Stromal cell of bone marrow (primary cell): Measurements from ENCODE around the gene ROR1.
A peak's percentile ranks its signal among the peaks of the same experiment; 100 is the strongest.

Experiments
- DNase-seq: peaks from one replicate; pipeline ENCODE4 v3.0.0-alpha.2; 2012; ENCODE audit warnings: low read depth

The ROR1 gene

DNA sequence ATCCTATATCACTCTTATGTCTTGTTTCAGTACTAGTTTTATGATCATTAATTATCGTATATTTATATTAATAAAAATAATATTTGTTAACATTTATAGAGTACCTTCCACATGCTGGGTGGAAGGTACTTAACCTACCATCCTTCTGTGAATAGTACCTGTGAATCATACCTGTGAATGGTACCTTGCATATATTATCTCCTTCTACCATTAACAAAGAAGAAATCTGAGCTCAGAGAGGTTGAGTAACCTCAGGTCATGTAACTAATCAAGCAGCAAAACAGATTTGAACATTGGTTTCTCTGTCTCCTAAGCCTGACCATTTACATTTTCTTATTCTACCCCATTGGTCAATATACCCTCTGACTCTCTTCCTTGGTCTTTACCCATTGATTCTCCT is 255.2 kb downstream of the ROR1 start:
- DNase-seq, result no peak

DNA sequence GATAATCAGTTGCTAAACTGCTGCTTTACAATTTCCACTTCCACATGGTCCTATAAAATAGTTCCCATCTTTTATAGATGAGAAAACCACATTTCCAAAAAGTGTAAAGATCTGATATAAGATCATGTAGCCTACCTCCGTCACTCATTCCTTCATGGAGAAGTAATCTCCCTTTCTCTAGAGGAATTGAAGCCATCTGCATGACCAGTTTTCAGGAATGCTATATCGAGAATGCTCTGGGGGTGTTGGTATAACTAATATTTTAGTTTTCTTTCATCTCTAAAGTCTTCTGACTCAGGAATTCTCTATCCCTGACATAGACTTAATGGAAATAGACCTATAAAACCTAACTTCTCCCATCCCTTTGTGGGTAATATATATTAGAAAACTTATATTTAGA is 256.6 kb downstream of the ROR1 start:
- DNase-seq, result no peak

DNA sequence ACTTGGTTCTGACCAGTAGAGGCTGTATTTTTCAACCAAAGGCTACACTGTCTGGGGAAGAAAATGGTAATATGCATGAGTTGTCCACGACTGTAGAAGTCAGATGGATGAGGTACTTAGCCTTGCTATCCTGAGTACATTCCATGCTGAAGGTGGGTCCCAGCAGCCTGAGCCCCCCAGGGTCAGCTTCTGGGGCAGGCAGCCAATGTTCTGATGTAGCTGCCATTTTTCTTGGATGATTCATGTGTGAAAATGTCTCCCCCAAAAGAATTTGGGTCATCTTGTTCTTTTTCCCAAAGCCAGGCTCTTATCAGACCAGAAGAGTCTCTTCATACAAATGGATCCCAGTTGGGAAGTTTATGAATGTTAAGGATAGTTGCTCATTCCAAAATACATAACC is 257.4 kb downstream of the ROR1 start:
- no peak for DNase-seq

DNA sequence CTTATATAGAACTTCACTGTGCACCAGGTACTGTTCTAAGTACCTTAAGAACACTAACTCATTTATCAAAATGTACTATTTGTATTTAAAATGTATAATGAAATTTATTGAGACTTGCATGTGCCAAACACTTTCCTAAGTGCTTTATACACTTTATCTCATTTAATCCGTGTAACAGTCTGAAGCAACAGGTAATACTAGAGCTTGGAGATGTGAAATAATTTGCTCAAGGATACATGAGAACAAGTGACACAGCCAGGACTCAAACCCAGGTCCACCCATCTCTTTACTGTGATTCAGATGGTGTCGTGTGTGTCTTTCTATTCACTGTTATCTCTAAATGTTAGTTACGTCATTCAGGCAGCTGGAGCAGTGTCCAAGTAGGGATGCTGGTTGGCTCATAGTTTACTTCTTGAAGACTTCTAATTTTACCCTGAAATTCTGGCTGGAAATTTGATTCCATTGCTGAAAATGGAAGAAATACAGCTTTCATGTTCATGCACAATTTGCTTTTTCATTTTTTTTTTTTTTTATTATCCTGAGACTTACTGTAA is 259.9 kb downstream of the ROR1 start:
- peak; percentile 47 for DNase-seq

DNA sequence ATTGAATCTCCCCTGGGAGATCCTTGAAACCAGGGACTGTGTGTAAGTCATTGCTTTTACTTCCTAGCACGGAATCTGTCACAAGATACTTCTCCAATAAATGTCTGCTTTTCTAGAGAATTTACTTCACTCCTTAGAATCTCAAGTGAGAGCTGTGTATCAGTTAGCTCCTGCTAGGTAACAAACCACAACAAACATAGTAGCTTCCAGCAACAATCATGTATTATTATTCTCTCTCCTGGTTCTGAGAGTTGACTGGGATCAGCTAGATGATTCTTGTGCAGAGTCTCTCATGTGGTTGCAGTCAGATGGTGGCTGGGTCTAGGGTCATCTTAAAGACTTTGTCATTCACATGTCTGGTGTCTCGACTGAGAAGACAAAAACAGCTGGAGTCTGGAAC is 262.7 kb downstream of the ROR1 start:
- no peak for DNase-seq

DNA sequence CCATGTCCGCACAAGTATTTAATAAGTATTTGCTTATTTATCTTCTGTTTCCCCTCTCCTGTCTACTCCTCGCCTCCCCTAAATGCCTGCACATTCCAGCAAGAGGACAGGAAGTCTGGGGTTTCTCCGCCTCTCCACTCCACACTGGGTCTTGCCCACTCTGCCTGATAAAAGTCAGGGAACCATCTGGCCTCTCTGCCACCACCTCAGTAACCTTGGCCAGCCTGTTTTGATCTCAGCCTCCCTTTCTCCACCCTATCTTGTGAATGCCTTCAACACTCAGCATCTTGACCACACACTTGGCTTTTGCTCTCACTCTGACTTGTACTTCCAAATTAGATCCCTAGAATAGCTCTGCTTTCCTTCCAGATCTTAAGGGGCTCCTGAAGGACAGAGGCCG is 264.3 kb downstream of the ROR1 start:
- DNase-seq, result no peak

DNA sequence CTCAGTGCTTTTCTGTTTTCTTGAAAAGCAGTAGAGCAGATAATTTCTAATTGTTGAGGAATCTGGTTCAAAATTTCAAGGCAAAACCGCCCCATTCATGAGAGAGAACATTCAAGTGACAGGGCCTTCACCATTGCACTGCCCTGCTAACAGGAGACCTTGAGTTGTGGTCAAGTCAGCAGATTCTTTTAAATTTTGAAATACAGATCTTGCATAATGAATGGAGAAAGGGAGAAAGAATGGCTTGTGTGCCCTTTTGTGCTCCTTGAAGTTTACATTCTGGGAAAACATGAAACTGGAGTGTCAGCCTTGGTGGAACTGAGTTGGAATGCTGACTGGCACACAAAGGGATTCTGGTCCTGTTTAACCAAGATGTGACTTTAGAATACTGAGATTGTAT is 265.1 kb downstream of the ROR1 start:
- peak; percentile 40 for DNase-seq

DNA sequence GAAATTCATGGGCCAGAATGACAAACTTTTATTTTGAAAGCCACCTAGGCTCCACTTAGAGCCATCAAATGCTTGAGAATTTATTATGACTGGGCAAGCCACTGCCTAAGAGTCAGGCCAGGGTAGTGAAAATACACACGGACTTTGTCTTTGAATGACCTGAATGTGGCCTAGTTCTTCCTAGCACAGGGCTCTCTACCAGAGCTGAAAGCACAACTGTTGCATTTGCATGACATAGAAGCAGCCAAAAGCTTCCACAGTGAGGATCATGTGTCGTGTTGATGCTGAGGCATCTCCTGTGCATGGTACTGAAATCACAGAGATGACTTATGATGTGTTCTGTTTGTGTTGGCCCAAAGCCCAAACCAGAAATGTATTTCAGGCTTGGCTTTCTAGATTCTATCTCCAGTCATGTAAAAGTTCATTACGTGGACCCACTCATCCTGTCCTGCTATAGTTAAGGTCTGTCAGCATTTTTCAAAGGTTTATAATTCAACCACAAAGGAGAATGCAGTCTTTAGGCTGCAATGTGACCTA is 265.6 kb downstream of the ROR1 start:
- DNase-seq, result peak; percentile 99

DNA sequence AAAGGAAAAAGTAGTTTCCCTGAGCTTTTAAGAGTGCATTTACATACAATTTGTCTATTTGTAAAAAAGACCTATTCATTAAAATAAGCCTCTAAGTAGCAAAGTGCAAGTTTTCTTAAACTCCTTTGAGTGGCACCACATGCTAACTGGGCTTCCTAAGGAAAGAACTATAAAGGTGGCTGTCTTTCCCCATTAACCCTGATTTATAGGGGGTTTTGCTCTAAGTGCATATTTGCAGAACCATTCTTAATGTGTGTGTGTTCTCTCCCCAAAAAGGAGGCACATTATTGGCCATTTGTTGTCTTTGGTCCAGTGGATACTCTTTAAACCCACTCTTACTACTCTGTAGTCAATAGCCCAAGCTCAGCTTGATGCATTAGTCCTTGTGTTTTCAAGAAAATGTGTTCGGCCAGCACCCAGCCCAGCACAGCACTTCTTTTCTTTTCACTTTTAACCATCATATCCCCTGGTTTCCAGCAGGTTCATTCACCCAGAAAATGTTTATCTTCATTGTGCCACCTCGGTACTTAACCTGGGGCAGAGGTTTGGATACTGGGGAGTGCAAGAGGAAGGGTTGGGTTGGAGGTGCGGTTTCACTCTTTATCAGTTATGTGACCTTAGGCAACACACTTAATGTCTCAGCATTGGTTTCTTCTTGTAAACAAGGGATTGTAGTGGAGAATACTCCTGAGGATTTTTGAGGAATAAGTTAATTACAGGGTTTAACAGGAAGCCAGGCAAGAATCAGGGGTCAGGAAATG is 267.7 kb downstream of the ROR1 start:
- DNase-seq, result no peak

DNA sequence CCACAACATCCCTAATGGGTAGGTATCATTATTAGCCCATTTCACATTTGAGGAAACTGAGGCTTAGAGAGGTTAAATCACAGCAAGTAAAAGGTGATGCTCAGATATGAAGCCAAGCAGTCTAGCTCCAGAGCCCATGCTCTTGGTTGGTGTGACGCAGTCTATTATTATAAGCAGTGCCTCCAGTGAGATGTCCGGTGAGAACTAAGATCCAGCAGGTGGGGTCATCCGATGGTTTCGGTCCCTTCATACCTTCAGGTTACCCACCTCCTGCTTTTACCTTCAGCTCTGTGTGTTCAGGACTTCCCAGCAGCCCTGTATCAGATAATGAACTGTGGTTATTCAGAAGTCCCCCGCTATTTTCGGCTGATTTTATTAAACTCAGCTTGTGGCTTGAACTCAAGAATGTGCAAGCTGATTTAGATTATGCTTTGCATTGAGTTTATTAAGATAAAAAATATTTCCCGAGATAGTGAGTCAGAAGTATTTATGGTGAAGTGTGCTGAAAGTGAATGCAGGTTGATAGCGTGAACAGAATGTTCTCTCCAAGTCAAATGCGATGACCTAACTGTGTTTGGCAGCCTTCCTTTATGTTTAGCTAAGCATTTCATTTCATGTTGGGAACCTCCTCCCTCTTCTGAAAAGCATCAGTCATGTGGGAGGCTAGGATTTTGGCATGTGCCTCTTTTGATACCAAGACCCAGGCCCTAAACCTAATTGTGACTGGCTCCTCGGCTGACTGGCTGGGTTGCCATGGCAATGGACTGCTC is 268.7 kb downstream of the ROR1 start:
- DNase-seq, result peak; percentile 83

DNA sequence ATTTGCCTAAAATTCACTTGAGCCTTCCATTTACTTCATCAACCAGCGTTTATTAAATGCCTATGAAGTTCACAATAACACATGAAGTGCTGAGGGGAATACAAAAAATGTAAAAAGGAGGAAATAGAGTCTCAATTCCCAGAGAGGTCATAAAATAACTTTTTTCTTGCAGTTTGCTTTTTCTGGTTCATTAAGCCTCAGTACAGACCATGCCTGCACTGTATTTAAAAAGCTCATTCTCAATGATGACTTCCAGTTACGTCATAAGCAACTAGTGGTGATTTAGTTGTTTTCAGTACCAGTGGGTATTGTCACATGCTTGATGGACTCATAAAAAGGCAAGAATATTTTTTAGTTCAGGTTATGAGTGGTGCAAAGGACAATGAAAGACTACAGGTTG is 269.5 kb downstream of the ROR1 start:
- DNase-seq, result peak; percentile 61

DNA sequence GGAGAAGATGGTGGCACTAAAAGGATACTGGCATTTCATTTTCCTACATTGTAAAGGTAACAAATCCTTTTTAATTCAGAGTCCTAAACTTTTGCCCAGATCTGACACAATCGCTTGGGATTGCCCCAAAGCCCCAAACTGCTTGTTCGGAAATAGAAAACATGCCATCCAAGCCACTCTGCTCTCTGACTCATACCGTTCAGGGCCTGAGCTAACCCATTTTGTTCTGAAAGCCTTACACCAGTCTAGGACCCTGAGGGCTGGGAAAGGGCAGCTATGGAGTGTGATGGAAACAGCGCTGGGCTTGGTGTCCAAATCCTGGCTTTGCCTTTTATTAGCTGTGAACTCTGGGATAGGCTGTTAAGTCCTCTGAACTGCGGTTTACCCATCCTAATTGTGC is 270.2 kb downstream of the ROR1 start:
- DNase-seq, result peak; percentile 84

DNA sequence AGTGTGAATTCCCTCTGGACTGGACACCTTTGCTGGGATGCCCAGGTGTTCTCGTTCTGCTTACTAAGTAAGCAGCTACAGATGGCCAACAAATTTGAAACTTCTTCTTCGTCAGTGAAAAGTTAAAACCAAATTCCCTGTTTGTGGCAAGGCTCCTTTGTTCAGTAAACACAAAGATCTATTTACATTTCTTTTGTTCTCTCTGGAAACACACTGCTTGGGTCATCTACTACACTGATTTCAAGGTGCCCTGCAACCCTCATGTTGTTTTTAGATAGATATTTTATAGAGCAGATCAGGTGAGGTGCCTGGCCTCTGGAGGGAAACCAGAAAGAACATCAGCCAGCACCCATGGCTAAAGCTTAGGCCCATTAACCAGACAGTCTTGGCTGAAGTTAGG is 272.4 kb downstream of the ROR1 start:
- no peak for DNase-seq

DNA sequence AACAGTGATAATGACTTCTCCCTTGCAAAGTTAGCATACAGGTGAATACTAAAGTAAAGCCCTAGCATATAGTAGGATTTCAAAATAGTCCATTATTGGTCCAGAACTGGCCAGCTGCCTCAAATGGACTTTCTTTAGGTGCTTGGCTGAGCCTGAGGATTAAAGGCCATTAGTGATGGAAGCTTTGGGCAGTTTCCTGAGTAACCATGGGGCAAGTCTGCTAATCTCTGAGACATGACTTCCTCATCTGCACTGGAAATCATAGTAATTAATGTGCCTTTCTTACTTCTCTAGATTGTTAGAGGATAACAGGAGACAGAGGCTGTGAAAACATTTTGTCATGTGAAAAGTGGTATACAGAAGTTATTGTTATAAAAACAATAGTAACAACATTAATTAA is 273.1 kb downstream of the ROR1 start:
- no peak for DNase-seq

DNA sequence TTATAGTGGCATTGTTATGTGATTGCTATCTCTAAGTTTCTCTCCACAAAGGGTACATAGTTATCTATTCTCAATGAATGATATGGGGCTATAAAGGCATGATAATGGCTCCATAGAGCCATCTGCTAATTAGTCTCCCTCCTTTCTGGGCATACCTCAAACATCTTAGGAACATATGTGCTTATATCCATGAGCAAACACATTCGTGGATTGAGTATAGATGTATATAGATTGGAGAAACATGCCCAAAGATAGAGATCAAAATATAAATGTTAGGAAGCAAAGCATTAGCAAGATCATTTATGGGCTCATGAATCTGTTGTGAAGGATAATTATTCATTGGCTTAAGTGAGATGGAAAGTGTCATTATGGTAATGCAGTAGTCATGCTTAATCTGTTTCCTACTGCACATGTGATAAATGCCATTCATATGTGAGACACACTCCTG is 273.8 kb downstream of the ROR1 start:
- no peak for DNase-seq

DNA sequence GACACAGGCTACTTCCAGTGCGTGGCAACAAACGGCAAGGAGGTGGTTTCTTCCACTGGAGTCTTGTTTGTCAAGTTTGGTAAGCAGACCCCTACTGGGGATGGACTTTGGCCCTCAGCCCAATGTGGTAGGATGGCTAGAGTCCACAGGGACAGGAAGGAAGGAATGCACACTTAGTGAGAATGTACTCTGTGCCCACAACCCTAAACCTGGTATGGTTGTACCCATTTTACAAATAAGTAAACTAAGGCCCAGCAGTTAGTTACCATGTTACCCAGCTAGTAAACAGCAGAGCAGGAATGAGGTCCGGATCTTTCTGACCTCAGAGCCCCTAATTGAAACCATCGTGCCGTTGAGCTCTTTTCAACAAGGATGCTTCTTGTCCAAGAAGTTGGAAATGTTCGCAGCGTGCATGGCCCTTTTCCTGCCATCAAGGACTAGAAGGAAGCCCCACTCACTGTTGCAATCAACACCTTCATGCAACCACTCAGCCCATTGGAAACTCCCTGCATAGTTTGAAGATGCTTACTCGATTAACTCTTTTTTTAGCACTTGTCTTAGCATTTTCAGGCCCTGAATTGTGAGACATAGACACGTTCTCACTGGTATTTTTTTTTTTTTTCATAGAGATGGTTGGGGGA is 276.2 kb downstream of the ROR1 start:
- no peak for DNase-seq

DNA sequence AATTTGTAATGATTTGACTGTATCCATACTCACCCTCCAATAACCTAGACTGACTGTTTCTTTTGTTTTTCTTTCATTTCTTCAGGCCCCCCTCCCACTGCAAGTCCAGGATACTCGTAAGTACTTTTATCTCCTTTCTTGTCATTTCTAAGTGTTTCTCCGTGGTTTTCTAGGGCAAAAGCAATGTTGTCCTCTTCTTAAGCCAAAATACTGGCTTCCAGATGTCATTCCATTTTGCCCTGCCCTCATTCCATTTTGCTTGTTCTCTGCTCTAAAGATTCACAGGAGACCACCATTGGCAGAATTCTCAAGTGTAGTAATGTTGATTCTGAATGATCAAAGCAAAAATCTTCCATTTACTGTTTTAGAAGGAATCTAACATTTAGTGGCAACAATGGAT is 276.8 kb downstream of the ROR1 start:
- DNase-seq, result no peak

DNA sequence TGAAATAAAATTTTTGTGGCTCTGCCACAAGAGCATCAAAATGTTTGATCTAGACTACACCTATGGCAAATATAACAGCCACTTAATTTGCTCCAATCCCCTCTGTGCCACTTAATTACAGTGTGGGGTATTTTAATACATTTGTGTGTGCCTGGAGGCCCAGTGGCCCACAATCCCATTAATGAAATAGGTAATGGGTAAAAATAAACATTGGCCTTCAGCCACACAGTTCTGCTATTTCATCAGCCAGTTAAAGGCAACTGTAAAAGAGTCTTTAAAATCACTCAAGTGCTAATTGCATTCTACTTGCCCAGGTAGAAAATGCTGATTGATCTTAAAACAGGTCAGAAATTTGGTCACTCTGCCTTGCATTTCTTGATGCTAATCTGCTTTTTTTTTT is 278.0 kb downstream of the ROR1 start:
- no peak for DNase-seq

DNA sequence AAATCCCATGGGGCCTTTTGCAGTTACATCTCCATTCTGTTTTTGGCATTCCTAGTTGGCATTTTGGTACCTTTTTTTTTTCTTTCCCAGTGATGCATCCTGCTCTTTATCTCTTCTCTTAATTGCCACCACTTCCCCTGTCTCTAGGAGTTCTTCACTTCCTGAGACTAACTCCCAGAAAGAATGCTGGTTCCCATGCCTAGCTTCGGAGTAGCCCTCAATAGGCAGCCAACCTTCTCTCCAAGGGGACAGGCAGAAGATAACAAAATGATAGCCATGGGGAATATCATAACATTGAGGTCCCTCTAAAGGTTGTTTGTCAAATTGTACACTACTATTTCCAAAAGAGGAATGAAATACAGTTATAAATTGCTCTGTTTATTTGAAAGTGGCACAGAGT is 279.0 kb downstream of the ROR1 start:
- no peak for DNase-seq

DNA sequence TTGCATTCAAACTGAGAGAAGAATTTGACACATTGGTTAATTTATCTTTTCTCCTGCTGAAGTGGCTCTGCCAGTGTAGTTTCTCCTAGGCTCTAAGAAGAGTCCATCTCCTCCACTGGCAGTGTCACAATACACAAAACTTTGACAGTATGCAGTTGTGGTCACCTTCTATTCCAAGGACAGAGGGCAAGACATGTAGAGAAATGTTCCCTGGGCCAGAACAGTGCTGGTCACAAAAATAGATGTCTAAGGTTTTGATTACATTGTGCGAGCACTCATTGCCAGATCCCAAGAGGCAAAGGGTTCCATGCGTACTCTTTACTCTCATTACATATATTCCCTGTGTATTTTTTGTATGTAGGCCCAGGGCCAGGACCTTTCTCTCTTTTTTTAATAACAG is 281.5 kb downstream of the ROR1 start:
- no peak for DNase-seq

DNA sequence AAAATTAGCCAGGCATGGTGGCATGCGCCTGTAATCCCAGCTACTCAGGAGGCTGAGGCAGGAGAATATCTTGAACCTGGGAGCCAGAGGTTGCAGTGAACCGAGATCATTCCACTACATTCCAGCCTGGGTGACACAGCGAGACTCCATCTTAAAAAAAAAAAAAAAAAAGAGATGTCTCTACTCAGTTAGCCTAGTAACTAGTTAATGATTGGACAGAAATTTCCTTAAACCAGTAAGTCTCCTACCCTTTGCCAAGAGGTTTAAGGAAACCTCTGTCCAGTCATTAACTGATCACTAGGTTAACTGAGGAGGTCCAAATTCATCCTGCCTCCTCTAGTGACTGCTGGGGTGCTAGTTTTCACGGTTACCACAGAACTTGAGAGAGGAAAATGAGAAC is 285.7 kb downstream of the ROR1 start:
- no peak for DNase-seq

DNA sequence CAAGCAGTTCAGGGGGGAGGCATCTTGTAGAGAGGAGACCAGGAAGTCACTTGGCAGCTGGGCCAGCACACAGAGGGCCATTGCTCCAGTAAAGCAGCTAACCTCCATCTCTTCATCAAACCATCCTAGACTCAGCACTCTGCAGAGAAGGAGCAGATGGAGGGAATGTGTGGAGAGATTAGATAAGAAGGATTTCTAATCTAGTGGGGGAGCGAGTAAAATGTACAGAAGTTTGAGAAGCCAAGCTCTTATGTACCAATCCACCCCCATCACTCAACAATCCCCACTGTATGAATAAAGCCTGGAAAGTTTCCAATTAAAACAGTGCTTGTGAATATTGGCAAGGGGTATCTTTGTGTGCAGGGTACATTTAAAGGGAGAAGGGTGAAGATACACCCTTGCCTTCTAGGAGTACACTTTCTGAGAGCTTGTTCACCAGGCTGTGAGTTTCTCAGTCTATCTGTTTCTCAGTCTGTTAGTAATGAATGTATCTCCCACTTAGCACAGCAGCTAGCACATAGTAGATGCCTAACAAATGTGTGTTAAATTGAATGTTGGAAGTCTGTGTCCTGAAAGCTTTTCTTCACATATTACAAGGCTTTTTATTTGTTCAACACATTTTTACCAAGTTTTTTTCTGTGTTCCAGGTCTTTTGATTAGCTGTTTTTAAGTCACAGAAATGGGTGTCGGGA is 286.9 kb downstream of the ROR1 start:
- no peak for DNase-seq
